Tibial nerve (tissue), 3 donors: ENCODE measurements around the gene MARCHF3.

Experiments
- POLR2A ChIP-seq, 2 donors: fragments of 450-650 bp; IDR thresholded peaks; one replicate each; pipeline ENCODE4 v1.6.1; 2017; ENCODE audit warnings: antibody characterized with exemption in 2 of 2, mild to moderate bottlenecking in 2 of 2, moderate library complexity in 2 of 2
- TF ChIP-seq, protein P1 (sequence below), 5 experiments: fragments of 200-600 bp in 3 of 5; fragments of 450-650 bp in 2 of 5; sonication (generic) in 3 of 5; IDR thresholded peaks; one replicate each; pipeline ENCODE4 v1.5.1; 2016 to 2019; ENCODE audit warnings: antibody characterized with exemption in 5 of 5, mild to moderate bottlenecking in 3 of 5, moderate library complexity in 2 of 5

DNA sequence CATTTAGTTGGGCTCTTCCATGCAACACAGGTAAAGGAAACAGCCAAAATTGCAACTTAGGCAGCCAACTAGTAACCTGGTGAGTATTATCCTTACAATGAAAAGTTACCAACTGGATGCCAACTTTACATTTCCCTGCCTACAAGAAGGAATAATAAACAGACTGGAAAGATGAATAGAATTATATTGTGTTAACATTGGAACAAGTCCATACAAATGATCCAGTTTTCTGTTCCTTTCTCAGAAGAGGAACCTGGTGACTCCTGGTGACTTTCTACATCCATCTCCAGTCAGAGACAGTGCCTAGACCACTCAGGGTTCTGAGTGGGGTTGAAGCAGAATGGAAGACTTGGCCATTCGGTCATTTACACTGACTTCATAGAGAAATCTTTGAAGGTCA is 20.6 kb downstream of the MARCHF3 start:
- TF ChIP-seq, protein P1, sequence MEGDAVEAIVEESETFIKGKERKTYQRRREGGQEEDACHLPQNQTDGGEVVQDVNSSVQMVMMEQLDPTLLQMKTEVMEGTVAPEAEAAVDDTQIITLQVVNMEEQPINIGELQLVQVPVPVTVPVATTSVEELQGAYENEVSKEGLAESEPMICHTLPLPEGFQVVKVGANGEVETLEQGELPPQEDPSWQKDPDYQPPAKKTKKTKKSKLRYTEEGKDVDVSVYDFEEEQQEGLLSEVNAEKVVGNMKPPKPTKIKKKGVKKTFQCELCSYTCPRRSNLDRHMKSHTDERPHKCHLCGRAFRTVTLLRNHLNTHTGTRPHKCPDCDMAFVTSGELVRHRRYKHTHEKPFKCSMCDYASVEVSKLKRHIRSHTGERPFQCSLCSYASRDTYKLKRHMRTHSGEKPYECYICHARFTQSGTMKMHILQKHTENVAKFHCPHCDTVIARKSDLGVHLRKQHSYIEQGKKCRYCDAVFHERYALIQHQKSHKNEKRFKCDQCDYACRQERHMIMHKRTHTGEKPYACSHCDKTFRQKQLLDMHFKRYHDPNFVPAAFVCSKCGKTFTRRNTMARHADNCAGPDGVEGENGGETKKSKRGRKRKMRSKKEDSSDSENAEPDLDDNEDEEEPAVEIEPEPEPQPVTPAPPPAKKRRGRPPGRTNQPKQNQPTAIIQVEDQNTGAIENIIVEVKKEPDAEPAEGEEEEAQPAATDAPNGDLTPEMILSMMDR (IDR thresholded peaks at IDR 0.05) = no peak
- TF ChIP-seq POLR2A (IDR thresholded peaks at IDR 0.05) = no peak
